ENCODE data around the gene CNMD. TPM values are rescaled to one million over a fixed set of nuclear protein-coding genes. Genes with fewer than 3 reads are reported as not detected.

The CNMD gene
- total and polyA plus RNA-seq, 2 of the 8 experiments (the other 6 are each of a cell fraction or from before 2014, with no cell fraction given) = 87.4 to 113 TPM

GRCh38 chr13:52726258-52726657 is 13.4 kb downstream of the CNMD start:
- H3K56ac ChIP-seq (replicated peaks; ENCODE audit: insufficient read length, low read depth, low read length) = no peak overlapping the region
- CTCF ChIA-PET (ENCODE audit: partially characterized antibody) = interaction anchor here (0.9 to 3.9 kb wide), 5 partner anchors 9 to 118 kb away, joined by 3 to 28 read pairs (median 6); partner anchors contain the start of gene CNMD
- no peak overlapping the region for H4K91ac ChIP-seq (replicated peaks; ENCODE audit: insufficient read length, low read length)
- H3K9ac ChIP-seq (replicated peaks in 1 of 4; ENCODE audit: extremely low read depth in 1 of 4, low read depth in 3 of 4, low read length in 3 of 4) = no peak overlapping the region
- no peak overlapping the region for H3K23ac ChIP-seq (ENCODE audit: insufficient read length)
- H4K20me1 ChIP-seq (replicated peaks in 1 of 2; ENCODE audit: control insufficient read depth in 1 of 2, insufficient read depth in 2 of 2, low read length in 2 of 2) = no peaks in the 10 kb centered on the region
- 87% methylated on average over 2 of the region's 2 CpGs; no CpG with 5 or more reads in 1 of the 2 experiments for WGBS, 2 experiments (ENCODE audit: extremely low coverage in 1 of 2, insufficient coverage in 1 of 2, insufficient read length in 1 of 2, insufficient replicate concordance in 2 of 2, low coverage in 1 of 2, low lambda C conversion rate in 2 of 2, missing lambda C conversion rate in 1 of 2)
- H2BK20ac ChIP-seq (ENCODE audit: low read length) = no peak overlapping the region
- POLR2A ChIA-PET (ENCODE audit: partially characterized antibody) = interaction anchor here (0.9 to 2.7 kb wide), 5 partner anchors 8 to 15 kb away, joined by 3 to 10 read pairs (median 4); partner anchors contain the start of gene CNMD
- no peak for FAIRE-seq
- H3K9me3 ChIP-seq (ENCODE audit: insufficient read depth in 2 of 2, low read depth in 1 of 2, low read length in 1 of 2) = peaks cover 13 to 24% of the 10 kb centered on the region in 2 experiments
- peaks cover 0 to 4% (median 1%) of the 10 kb centered on the region in 4 experiments; a peak in 4 of 7 replicates for H3K4me1 ChIP-seq (replicated peaks in 1 of 4; ENCODE audit: control insufficient read depth in 3 of 4, insufficient read depth in 4 of 4, low read length in 3 of 4)
- no peak overlapping the region for H4K5ac ChIP-seq (ENCODE audit: insufficient read length, low read depth, low read length)
- H3K4me3 ChIP-seq (ENCODE audit: extremely low read depth in 1 of 4, insufficient read depth in 2 of 4, low read depth in 3 of 4, low read length in 4 of 4) = no peak overlapping the region
- no peak overlapping the region for H2BK12ac ChIP-seq (ENCODE audit: low read depth, low read length)
- H3K4ac ChIP-seq (replicated peaks; ENCODE audit: insufficient read length, low read depth, low read length) = no peak overlapping the region
- H2BK120ac ChIP-seq (replicated peaks; ENCODE audit: low read depth, low read length) = no peak overlapping the region
- no peak overlapping the region for H3K18ac ChIP-seq (ENCODE audit: extremely low read depth, low read length)
- no peaks in the 10 kb centered on the region; the same call in 1 of the 2 replicates for H3K23me2 ChIP-seq (ENCODE audit: low read depth, low read length)
- no peak overlapping the region for H2AFZ ChIP-seq (ENCODE audit: low read length)
- peaks cover 2% of the 10 kb centered on the region; the same call in 1 of the 2 replicates for H3K79me1 ChIP-seq (ENCODE audit: low read depth, low read length)
- no peak for DNase-seq (ENCODE audit: low read depth in 1 of 2, low spot score in 2 of 2)
- H3K79me2 ChIP-seq (ENCODE audit: control insufficient read depth in 1 of 2, insufficient read depth in 2 of 2, low read length in 2 of 2) = no peaks in the 10 kb centered on the region
- H3K36me3 ChIP-seq (ENCODE audit: control insufficient read depth in 2 of 4, insufficient read depth in 4 of 4, low read length in 3 of 4) = peaks cover 10 to 68% (median 37%) of the 10 kb centered on the region in 4 experiments
- no peak overlapping the region for H3K27ac ChIP-seq (ENCODE audit: low read depth, low read length)
- H2BK15ac ChIP-seq (ENCODE audit: low read length) = no peak overlapping the region
- no peak overlapping the region for H3K4me2 ChIP-seq (ENCODE audit: insufficient read depth in 1 of 2, low read depth in 2 of 2, low read length in 2 of 2)
- no peak overlapping the region for H2AK5ac ChIP-seq (ENCODE audit: low read depth, low read length)
- H3K14ac ChIP-seq (ENCODE audit: insufficient read length) = no peak overlapping the region
- no peak overlapping the region for H2BK5ac ChIP-seq (ENCODE audit: low read depth, low read length)
- no peak overlapping the region for H4K8ac ChIP-seq (ENCODE audit: extremely low read depth, insufficient read depth, low read length)
- no peaks in the 10 kb centered on the region for H3K27me3 ChIP-seq (replicated peaks in 1 of 4; ENCODE audit: control insufficient read depth in 3 of 4, extremely low read depth in 1 of 4, insufficient read depth in 3 of 4, low read length in 3 of 4)
- TF ChIP-seq E2F6 (IDR thresholded peaks at IDR 0.05) = no peak
- no peak for TF ChIP-seq TAF1 (IDR thresholded peaks at IDR 0.05; ENCODE audit: low read depth, low read length)
- TF ChIP-seq RBBP5 (IDR thresholded peaks at IDR 0.05; ENCODE audit: borderline replicate concordance, low read depth, low read length) = no peak
- no peak for TF ChIP-seq BRCA1 (IDR thresholded peaks at IDR 0.05; ENCODE audit: low read depth, low read length)
- TF ChIP-seq SIRT6 (IDR thresholded peaks at IDR 0.05; ENCODE audit: low read length) = no peak
- no peak for TF ChIP-seq EZH2 (IDR thresholded peaks at IDR 0.05; ENCODE audit: low read depth, low read length, severe bottlenecking)
- TF ChIP-seq CEBPB (IDR thresholded peaks at IDR 0.05; ENCODE audit: low read depth, low read length) = no peak
- no peak for TF ChIP-seq SP4 (IDR thresholded peaks at IDR 0.05; ENCODE audit: low read length)
- TF ChIP-seq TBP (IDR thresholded peaks at IDR 0.05; ENCODE audit: low read depth, low read length) = no peak
- TF ChIP-seq CTBP2 (IDR thresholded peaks at IDR 0.05; ENCODE audit: borderline replicate concordance, insufficient read depth, insufficient read length, low read length) = no peak
- TF ChIP-seq KDM1A (IDR thresholded peaks at IDR 0.05; ENCODE audit: borderline replicate concordance, low read length) = no peak

Measured in H1 (cell line).